Neuronal stem cell (in vitro differentiated cells): Measurements from ENCODE around the gene SORD.
"Not testable (repeated sequence)": the region's sequence is repeated elsewhere in the genome, so short reads cannot be mapped to it uniquely, and the experiment has no call there.

ENCODE experiments used
- DNase-seq: peaks from one replicate; pipeline ENCODE4 v3.0.0-alpha.2; 2013; ENCODE audit warnings: low spot score
- H2AFZ ChIP-seq: one replicate; pipeline ENCODE4 v1.6.1; 2013; ENCODE audit warnings: mild to moderate bottlenecking, low read length, inconsistent platforms
- H2AK5ac ChIP-seq: 2 replicates; pipeline ENCODE4 v1.6.1; 2013; ENCODE audit warnings: low read depth, mild to moderate bottlenecking, inconsistent platforms, low read length, moderate library complexity, mixed read lengths
- H2BK120ac ChIP-seq: 2 replicates; pipeline ENCODE4 v1.6.1; 2013; ENCODE audit warnings: low read depth, mild to moderate bottlenecking, inconsistent platforms, low read length, moderate library complexity, mixed read lengths
- H2BK12ac ChIP-seq: one replicate; pipeline ENCODE4 v1.6.1; 2013; ENCODE audit warnings: low read length, inconsistent platforms
- H2BK15ac ChIP-seq: 2 replicates; pipeline ENCODE4 v1.6.1; 2013; ENCODE audit warnings: mild to moderate bottlenecking, low read length, inconsistent platforms, mixed read lengths
- H2BK5ac ChIP-seq: one replicate; pipeline ENCODE4 v1.6.1; 2013; ENCODE audit warnings: inconsistent platforms, mild to moderate bottlenecking, low read length, moderate library complexity
- H3K14ac ChIP-seq: one replicate; pipeline ENCODE4 v1.6.1; 2013; ENCODE audit warnings: low read length, inconsistent platforms
- H3K18ac ChIP-seq: 2 replicates; pipeline ENCODE4 v1.6.1; 2013; ENCODE audit warnings: low read length, inconsistent platforms
- H3K23ac ChIP-seq: 2 replicates; pipeline ENCODE4 v1.6.1; 2013; ENCODE audit warnings: low read depth, mild to moderate bottlenecking, mixed read lengths, low read length, inconsistent platforms; ENCODE audit not compliant: poor library complexity
- H3K27ac ChIP-seq: replicated peaks from 3 replicates; pipeline ENCODE4 v1.5.1; 2013; ENCODE audit warnings: low read length, inconsistent platforms
- H3K27me3 ChIP-seq, 3 experiments: 2 replicates each; pipeline ENCODE4 v1.6.1; 2013; ENCODE audit warnings: low read length in 3 of 3, mild to moderate bottlenecking in 2 of 3, inconsistent platforms in 1 of 3, low read depth in 1 of 3, mixed read lengths in 1 of 3, moderate library complexity in 1 of 3; ENCODE audit not compliant: control insufficient read depth in 3 of 3, insufficient read depth in 3 of 3
- H3K36me3 ChIP-seq, 2 donors: replicated peaks in 1 of 2; 2 replicates each; pipeline ENCODE4 v1.6.1; 2013; ENCODE audit warnings: low read length in 2 of 2; ENCODE audit not compliant: control insufficient read depth in 2 of 2, insufficient read depth in 2 of 2
- H3K4ac ChIP-seq: 2 replicates; pipeline ENCODE4 v1.6.1; 2013; ENCODE audit warnings: inconsistent platforms, mild to moderate bottlenecking, low read length, moderate library complexity
- H3K4me1 ChIP-seq, 2 donors: 1 replicate in 1 of 2; 2 replicates in 1 of 2; pipeline ENCODE4 v1.6.1; 2013; ENCODE audit warnings: low read length in 2 of 2, low read depth in 1 of 2; ENCODE audit not compliant: control insufficient read depth in 2 of 2, insufficient read depth in 1 of 2
- H3K4me2 ChIP-seq: one replicate; pipeline ENCODE4 v1.6.1; 2013; ENCODE audit warnings: mild to moderate bottlenecking, low read length, inconsistent platforms; ENCODE audit not compliant: insufficient read depth, poor library complexity, severe bottlenecking
- H3K4me3 ChIP-seq, 2 donors: 2 replicates each; pipeline ENCODE4 v1.5.1; 2013; ENCODE audit warnings: low read length in 2 of 2, mild to moderate bottlenecking in 2 of 2, inconsistent platforms in 1 of 2, moderate library complexity in 1 of 2
- H3K79me1 ChIP-seq: one replicate; pipeline ENCODE4 v1.6.1; 2013; ENCODE audit warnings: low read depth, mild to moderate bottlenecking, inconsistent platforms, low read length, moderate library complexity
- H3K9ac ChIP-seq: one replicate; pipeline ENCODE4 v1.6.1; 2013; ENCODE audit warnings: mild to moderate bottlenecking, low read depth, low read length, inconsistent platforms; ENCODE audit not compliant: poor library complexity
- H3K9me3 ChIP-seq, 2 donors: replicated peaks in 1 of 2; 2 replicates each; pipeline versions ENCODE3 to v1.6.1; 2013; ENCODE audit warnings: low read length in 2 of 2, mild to moderate bottlenecking in 2 of 2, inconsistent platforms in 1 of 2, low read depth in 1 of 2, mixed read lengths in 1 of 2, moderate library complexity in 1 of 2; ENCODE audit not compliant: control insufficient read depth in 2 of 2, insufficient read depth in 1 of 2
- H4K8ac ChIP-seq: one replicate; pipeline ENCODE4 v1.6.1; 2013; ENCODE audit warnings: low read depth, mild to moderate bottlenecking, inconsistent platforms, low read length, moderate library complexity
- H4K91ac ChIP-seq: one replicate; pipeline ENCODE4 v1.6.1; 2013; ENCODE audit warnings: low read length, low read depth, mild to moderate bottlenecking, inconsistent platforms; ENCODE audit not compliant: poor library complexity
- whole genome bisulfite sequencing, 2 donors: extraction: QIAGEN DNeasy Blood & Tissue Kit; methylation state at CpG; one replicate each; pipeline ENCODE4 v1.1.7; 2013; ENCODE audit warnings: missing lambda C conversion rate in 2 of 2, mixed read lengths in 1 of 2; ENCODE audit not compliant: insufficient read length in 2 of 2, insufficient replicate concordance in 1 of 2; ENCODE audit errors: extremely low coverage in 2 of 2; 5-methylcytosine and 5-hydroxymethylcytosine counted together

The SORD gene

DNA sequence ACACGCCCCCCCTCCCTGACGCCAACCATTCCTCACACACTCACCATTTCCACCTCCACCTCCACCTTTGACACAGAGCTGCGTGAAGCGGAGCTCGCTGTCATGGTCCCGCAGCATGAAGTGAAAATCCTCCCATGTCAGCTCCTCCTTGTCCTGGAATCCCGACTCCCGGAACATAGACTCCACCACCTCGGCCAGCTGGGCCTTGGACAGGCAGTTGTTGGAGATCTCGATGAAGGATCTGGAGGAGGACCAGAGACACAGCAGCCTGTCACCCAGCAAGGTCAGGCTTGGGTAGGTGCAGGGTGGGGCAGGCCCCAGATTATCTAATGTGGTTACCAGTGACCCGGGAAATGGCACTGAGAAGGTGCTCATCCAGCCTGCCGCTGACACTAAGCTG is 78.8 kb downstream of the SORD start:
- Histone ChIP-seq H2AFZ (no peak overlapping the region), H3K4me1 (peaks cover 4 to 15% of the 10 kb centered on the region in 2 donors), H2BK12ac (no peak overlapping the region), H2BK15ac (no peak overlapping the region), H2BK5ac (no peak overlapping the region), H2AK5ac (no peak overlapping the region), H3K36me3 (no peaks in the 10 kb centered on the region), H3K9ac (no peak overlapping the region), H4K8ac (no peak overlapping the region), H2BK120ac (no peak overlapping the region), H3K18ac (no peak overlapping the region), H4K91ac (no peak overlapping the region), H3K23ac (no peak overlapping the region), H3K79me1 (no peaks in the 10 kb centered on the region), H3K9me3 (peaks cover 0 to 1% of the 10 kb centered on the region in 2 donors), H3K27ac (no peak overlapping the region), H3K27me3 (peaks cover 0 to 53% (median 0%) of the 10 kb centered on the region in 3 experiments), H3K4me3 (peak overlapping the region in 1 of 2 donors; percentile 6), H3K4ac (no peak overlapping the region), H3K4me2 (no peak overlapping the region), H3K14ac (peak overlapping the region; percentile 25)
- no CpG with 5 or more reads among the region's 12 CpGs for WGBS, 2 donors
- DNase-seq, result no peak

DNA sequence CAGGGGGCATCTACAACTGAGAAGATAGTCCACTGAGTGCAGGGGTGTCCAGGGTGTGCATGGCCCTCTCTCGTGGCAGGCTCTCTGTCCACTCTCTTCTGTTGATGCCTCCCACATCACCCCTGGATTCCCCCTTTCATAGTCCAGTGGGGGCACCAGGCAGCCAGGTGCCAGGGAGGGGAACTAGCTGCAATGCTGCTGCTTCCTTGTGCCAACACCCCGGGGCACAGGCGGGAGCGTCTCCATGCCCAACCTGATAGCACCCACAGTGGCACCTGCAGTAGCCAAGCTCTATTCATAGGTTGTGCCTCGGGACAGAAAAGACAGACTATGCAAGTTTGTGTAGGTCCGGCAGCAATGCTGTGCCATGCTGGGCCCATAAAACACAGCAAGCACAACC is 79.2 kb downstream of the SORD start:
- H3K27ac ChIP-seq, result no peak overlapping the region
- no peak overlapping the region for H3K18ac ChIP-seq
- H2AK5ac ChIP-seq, result no peak overlapping the region
- no peaks in the 10 kb centered on the region for H3K79me1 ChIP-seq
- DNase-seq, result no peak
- no peak overlapping the region for H3K23ac ChIP-seq
- peaks cover 0 to 53% (median 0%) of the 10 kb centered on the region in 3 experiments for H3K27me3 ChIP-seq
- no peak overlapping the region for H4K91ac ChIP-seq
- no peak overlapping the region for H4K8ac ChIP-seq
- no peak overlapping the region for H3K4me2 ChIP-seq
- H3K36me3 ChIP-seq, result no peaks in the 10 kb centered on the region
- H3K4me1 ChIP-seq, result peaks cover 4 to 15% of the 10 kb centered on the region in 2 donors
- H3K14ac ChIP-seq, result peak overlapping the region; percentile 25
- no peak overlapping the region for H2BK5ac ChIP-seq
- H3K9me3 ChIP-seq, result no peaks in the 10 kb centered on the region
- peak overlapping the region; percentile 8 for H3K4ac ChIP-seq
- peak overlapping the region; percentile 31 for H2BK15ac ChIP-seq
- peak overlapping the region; percentile 52 for H2BK12ac ChIP-seq
- no peak overlapping the region for H2AFZ ChIP-seq
- H3K9ac ChIP-seq, result no peak overlapping the region
- WGBS, 2 donors, result no CpG with 5 or more reads among the region's 6 CpGs
- H2BK120ac ChIP-seq, result no peak overlapping the region
- no peak overlapping the region for H3K4me3 ChIP-seq

DNA sequence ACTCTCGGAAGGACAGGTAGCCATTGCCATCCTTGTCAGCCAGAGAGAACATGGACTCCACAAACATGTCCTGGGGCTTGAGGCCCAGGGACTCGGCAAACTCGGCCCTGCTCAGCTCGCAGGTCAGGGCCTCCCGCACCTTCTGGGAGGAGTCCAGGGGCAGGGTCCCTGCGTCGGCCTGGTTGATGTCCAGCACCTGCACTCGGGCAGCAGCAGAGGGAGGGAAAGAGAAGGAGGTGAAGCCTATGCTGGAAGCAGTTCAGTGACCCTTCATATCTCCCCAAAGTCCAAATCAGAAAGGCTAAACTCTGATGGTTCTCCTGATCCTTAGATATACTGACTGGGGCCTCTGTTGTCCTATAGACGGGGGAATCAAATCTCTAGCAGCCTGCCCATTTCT is 81.2 kb downstream of the SORD start:
- Histone ChIP-seq H3K27me3 (peaks cover 2 to 65% (median 5%) of the 10 kb centered on the region in 3 experiments), H3K4me1 (peaks cover 4 to 15% of the 10 kb centered on the region in 2 donors)
- not testable (repeated sequence) for H2AK5ac ChIP-seq, H3K9me3 ChIP-seq, H3K14ac ChIP-seq, DNase-seq, H2AFZ ChIP-seq, H3K4ac ChIP-seq, H2BK12ac ChIP-seq, H2BK5ac ChIP-seq, H3K4me2 ChIP-seq, H3K18ac ChIP-seq, H3K27ac ChIP-seq, H3K79me1 ChIP-seq, H4K91ac ChIP-seq, H3K9ac ChIP-seq, H2BK120ac ChIP-seq, H4K8ac ChIP-seq, H3K36me3 ChIP-seq, H3K23ac ChIP-seq, H3K4me3 ChIP-seq, H2BK15ac ChIP-seq
- no CpG with 5 or more reads among the region's 9 CpGs for WGBS, 2 donors

DNA sequence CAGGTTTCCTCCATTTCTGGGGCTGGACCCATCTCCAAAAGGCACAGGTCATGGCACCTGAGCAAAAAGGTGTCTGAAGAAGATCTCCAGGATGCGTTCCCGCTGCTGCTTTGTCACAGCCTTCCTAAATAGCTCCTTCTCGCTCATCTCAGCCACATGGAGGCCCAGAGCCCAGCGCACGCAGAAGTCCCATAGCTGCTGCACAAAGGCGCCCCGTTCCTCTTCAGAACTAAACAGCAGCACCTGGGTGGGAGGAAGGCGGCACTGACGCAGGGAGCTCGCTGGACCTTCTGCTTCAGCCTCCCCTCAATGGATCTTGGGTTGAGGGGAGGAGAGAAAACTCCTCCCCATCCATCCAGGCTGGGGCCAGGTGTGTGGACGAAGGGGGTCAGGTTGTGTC is 82.6 kb downstream of the SORD start:
- H3K27ac ChIP-seq, result no peak overlapping the region
- H3K14ac ChIP-seq, result no peak overlapping the region
- H4K8ac ChIP-seq, result no peak overlapping the region
- H2BK5ac ChIP-seq, result no peak overlapping the region
- H2AK5ac ChIP-seq, result no peak overlapping the region
- no peak overlapping the region for H3K4ac ChIP-seq
- H2BK12ac ChIP-seq, result no peak overlapping the region
- H3K79me1 ChIP-seq, result no peaks in the 10 kb centered on the region
- no peak overlapping the region for H3K4me2 ChIP-seq
- H3K18ac ChIP-seq, result peak overlapping the region; percentile 14
- WGBS, 2 donors, result no CpG with 5 or more reads among the region's 11 CpGs
- H3K36me3 ChIP-seq, result no peaks in the 10 kb centered on the region
- no peak overlapping the region for H3K9ac ChIP-seq
- H4K91ac ChIP-seq, result no peak overlapping the region
- H3K9me3 ChIP-seq, result peaks cover 0 to 3% of the 10 kb centered on the region in 2 donors
- H2BK15ac ChIP-seq, result no peak overlapping the region
- peaks cover 8 to 75% (median 19%) of the 10 kb centered on the region in 3 experiments for H3K27me3 ChIP-seq
- no peak for DNase-seq
- H3K23ac ChIP-seq, result no peak overlapping the region
- no peak overlapping the region for H3K4me3 ChIP-seq
- H2AFZ ChIP-seq, result no peak overlapping the region
- H3K4me1 ChIP-seq, result peaks cover 4 to 12% of the 10 kb centered on the region in 2 donors
- no peak overlapping the region for H2BK120ac ChIP-seq
